HG03442 (cell line): ENCODE results near the gene KCNIP2.
A peak's percentile ranks its signal among the peaks of the same experiment; 100 is the strongest.

Source experiments
- ATAC-seq: cut with Tn5 transposase; IDR thresholded peaks from one replicate; pipeline ENCODE4 v1.9.1; 2021; ENCODE audit warnings: mild to moderate bottlenecking, moderate library complexity; ENCODE audit not compliant: unreplicated experiment

KCNIP2 gene

DNA sequence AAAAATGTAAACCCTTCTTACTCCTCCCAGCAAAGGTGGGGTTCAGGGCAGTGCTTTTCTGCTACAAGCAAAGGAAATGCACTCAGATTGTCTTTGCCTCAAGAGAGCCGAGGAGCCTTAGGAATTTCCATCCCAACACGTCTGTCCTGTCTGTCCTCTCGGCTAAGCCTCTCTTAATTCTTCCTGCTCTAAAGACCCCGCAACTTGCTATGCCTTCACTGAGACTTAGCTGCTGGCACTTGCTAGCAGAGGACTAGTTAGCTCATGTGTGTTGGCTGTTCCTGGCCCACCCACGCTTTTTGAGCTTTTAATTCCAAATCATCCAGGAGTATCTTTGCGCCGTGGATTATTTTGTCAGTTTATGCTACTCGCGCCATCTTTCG, 59.9 kb downstream of the KCNIP2 start:
- no peak for ATAC-seq

- ATAC-seq, result no peak
Measured at GRCh38 chr10:101782811-101783735, 60.5 kb downstream of the KCNIP2 start, which contains the start of gene NPM3. Gene NPM3 (minus strand): TSS chr10:101783446. CDS start chr10:101783390, 56 bp downstream.

GRCh38 chr10:101781984-101782810, 61.4 kb downstream of the KCNIP2 start:
- no peak for ATAC-seq

GRCh38 chr10:101781655-101781983, 62.0 kb downstream of the KCNIP2 start:
- no peak for ATAC-seq

GRCh38 chr10:101780818-101781654, 62.6 kb downstream of the KCNIP2 start:
- ATAC-seq, result no peak

GRCh38 chr10:101780187-101780817, 63.3 kb downstream of the KCNIP2 start:
- ATAC-seq, result no peak

DNA sequence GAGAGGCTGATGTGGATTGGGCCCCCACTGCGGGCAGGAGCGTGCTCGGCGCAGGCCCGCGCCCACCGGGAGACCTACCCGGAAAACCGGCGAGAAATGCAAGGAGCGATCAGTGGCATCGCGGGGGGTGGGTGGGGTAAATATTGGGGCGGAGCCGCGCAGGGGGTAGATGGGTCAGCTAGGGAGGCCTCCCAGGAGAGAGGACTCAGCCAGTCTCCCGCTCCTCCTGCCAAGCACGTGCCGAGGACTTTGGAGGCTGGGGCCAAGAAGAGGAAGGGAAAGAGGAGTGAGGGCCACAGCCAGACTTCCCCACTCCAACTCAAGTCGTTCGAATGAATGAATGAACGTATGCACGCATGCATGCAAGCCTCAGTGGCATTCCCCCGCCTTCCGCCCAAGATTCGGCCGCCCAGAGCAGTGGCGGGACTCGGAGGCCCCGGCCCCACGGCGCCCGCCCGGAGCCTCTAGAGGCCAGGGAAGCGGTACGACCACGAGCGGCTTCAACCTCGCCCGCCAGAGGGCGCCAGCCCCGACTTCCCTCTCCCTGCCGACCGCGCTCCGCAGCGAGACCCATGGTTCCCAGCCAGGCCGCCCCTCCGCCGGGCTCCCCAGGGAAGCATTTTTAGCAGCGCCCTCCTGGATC, 63.9 kb downstream of the KCNIP2 start:
- ATAC-seq, result peak; percentile 43

- no peak for ATAC-seq
Measured at GRCh38 chr10:101778781-101779543, 64.6 kb downstream of the KCNIP2 start.

DNA sequence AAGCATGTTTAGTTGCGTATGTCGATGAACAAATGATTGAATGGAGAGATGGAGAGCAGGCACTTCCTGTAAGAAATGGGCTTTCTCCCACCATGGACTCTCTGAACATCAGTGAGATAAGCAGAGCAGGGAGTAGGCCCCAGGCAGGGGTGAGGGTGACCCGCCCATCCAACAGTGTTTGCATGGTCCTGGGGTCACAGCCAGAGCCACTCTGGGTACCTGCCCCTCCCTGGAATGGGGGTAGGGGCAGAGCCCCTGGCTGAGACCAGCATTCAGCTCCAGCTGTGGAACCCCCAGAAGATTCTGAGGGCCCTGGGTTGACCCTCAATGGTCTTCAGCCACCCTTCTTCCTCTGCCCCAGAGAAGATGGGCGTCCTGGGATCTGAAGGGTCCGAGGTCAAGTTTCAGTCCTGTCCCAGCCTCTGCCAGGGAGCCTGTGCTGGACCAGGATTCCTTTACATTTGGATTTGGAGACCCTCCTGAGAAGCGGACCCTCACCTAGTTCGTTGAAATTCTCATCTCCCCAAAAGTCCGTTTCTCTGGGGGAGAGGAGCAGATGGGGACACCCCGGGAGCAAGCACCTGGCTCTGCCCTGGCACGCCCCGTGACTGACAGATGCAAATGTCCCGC, 65.3 kb downstream of the KCNIP2 start:
- ATAC-seq, result no peak

DNA sequence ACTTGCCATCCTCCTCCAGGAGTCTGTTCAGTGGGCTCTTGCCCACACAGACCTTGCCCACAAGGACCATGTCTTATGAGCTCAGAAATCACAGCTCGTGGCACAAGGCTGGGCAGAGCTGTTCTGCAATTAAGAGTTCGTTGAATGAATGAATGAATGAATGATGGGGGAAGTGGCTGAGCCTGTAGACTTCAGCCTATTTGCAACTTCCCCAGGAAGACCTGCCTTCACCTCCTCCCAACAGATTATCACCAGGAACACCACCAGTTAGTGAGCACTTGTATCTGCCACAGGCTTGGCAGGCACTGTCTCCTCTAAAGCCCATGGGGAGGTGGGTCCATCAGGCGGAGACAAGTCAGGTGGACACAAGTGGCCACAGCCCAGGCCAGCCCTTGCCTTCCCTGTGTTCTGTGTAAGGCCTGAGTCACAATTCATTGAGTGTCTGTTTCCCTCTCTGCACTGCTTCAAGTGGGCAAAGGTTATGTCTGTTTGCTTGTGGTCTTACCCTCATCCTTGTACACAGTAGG, 65.9 kb downstream of the KCNIP2 start:
- ATAC-seq, result no peak

GRCh38 chr10:101776161-101776817, 67.3 kb downstream of the KCNIP2 start:
- ATAC-seq, result no peak
